ENCODE data around the gene PPP1R16B. TPM values are rescaled to one million over a fixed set of nuclear protein-coding genes. Genes with fewer than 3 reads are reported as not detected.
A peak's percentile ranks its signal among the peaks of the same experiment; 100 is the strongest.

The PPP1R16B gene
- total and polyA plus RNA-seq, 2 of the 8 experiments (the other 6 are each of a cell fraction or from before 2014, with no cell fraction given): 2.6 to 8.9 TPM

- Histone ChIP-seq H3K4me2 (ENCODE audit: insufficient read depth in 1 of 2, low read depth in 2 of 2, low read length in 2 of 2) (0 out of 4 replicates have a peak overlapping the region, but pooled peaks of 1 of the 2 experiments have one; percentile 23), H3K79me1 (ENCODE audit: low read depth, low read length) (peaks cover 31% of the 10 kb centered on the region), H3K23ac (ENCODE audit: insufficient read length) (no peak overlapping the region), H3K56ac (replicated peaks; ENCODE audit: insufficient read length, low read depth, low read length) (no peak overlapping the region), H2BK5ac (ENCODE audit: low read depth, low read length) (no peak overlapping the region), H3K27ac (ENCODE audit: low read depth, low read length) (no peak overlapping the region), H2BK15ac (ENCODE audit: low read length) (no peak overlapping the region), H3K9ac (replicated peaks in 1 of 4; ENCODE audit: extremely low read depth in 1 of 4, low read depth in 3 of 4, low read length in 3 of 4) (no peak overlapping the region; a peak in 1 of 7 replicates), H3K14ac (ENCODE audit: insufficient read length) (no peak overlapping the region), H2BK120ac (replicated peaks; ENCODE audit: low read depth, low read length) (no peak overlapping the region), H3K27me3 (replicated peaks in 1 of 4; ENCODE audit: control insufficient read depth in 3 of 4, extremely low read depth in 1 of 4, insufficient read depth in 3 of 4, low read length in 3 of 4) (no peaks in the 10 kb centered on the region), H4K8ac (ENCODE audit: extremely low read depth, insufficient read depth, low read length) (no peak overlapping the region), H2BK12ac (ENCODE audit: low read depth, low read length) (no peak overlapping the region), H2AK5ac (ENCODE audit: low read depth, low read length) (no peak overlapping the region), H4K91ac (replicated peaks; ENCODE audit: insufficient read length, low read length) (no peak overlapping the region), H4K20me1 (replicated peaks in 1 of 2; ENCODE audit: control insufficient read depth in 1 of 2, insufficient read depth in 2 of 2, low read length in 2 of 2) (peaks cover 28 to 33% of the 10 kb centered on the region in 2 experiments), H3K4me3 (ENCODE audit: extremely low read depth in 1 of 4, insufficient read depth in 2 of 4, low read depth in 3 of 4, low read length in 4 of 4) (no peak overlapping the region), H4K5ac (ENCODE audit: insufficient read length, low read depth, low read length) (no peak overlapping the region), H3K36me3 (ENCODE audit: control insufficient read depth in 2 of 4, insufficient read depth in 4 of 4, low read length in 3 of 4) (peaks cover 0 to 14% (median 2%) of the 10 kb centered on the region in 4 experiments; a peak in 3 of 8 replicates), H2AFZ (ENCODE audit: low read length) (no peak overlapping the region), H3K9me3 (ENCODE audit: insufficient read depth in 2 of 2, low read depth in 1 of 2, low read length in 1 of 2) (no peaks in the 10 kb centered on the region), H3K18ac (ENCODE audit: extremely low read depth, low read length) (no peak overlapping the region), H3K79me2 (ENCODE audit: control insufficient read depth in 1 of 2, insufficient read depth in 2 of 2, low read length in 2 of 2) (peaks cover 64 to 99% of the 10 kb centered on the region in 2 experiments), H3K23me2 (ENCODE audit: low read depth, low read length) (peaks cover 6% of the 10 kb centered on the region), H3K4ac (replicated peaks; ENCODE audit: insufficient read length, low read depth, low read length) (no peak overlapping the region), H3K4me1 (replicated peaks in 1 of 4; ENCODE audit: control insufficient read depth in 3 of 4, insufficient read depth in 4 of 4, low read length in 3 of 4) (peaks cover 6 to 12% (median 9%) of the 10 kb centered on the region in 4 experiments), H2BK20ac (ENCODE audit: low read length) (no peak overlapping the region)
- ChIA-PET CTCF (ENCODE audit: partially characterized antibody) (interaction anchor here (1.1 to 1.4 kb wide), 4 partner anchors 10 to 344 kb away, joined by 3 to 5 read pairs (median 3); no protein-coding TSS in a partner anchor), POLR2A (ENCODE audit: partially characterized antibody) (interaction anchor here (0.9 to 2.1 kb wide), 3 partner anchors 8 to 10 kb away, joined by 3 to 6 read pairs (median 3); no protein-coding TSS in a partner anchor)
- FAIRE-seq: no peak
- TF ChIP-seq TCF12 (IDR thresholded peaks at IDR 0.05; ENCODE audit: low read depth, low read length): no peak
- TF ChIP-seq POLR2A (IDR thresholded peaks at IDR 0.05; ENCODE audit: control extremely low read depth in 1 of 2, low read depth in 2 of 2, low read length in 2 of 2): no peak
- TF ChIP-seq SP1 (IDR thresholded peaks at IDR 0.05; ENCODE audit: low read depth, low read length): no peak
- TF ChIP-seq SIX5 (IDR thresholded peaks at IDR 0.05; ENCODE audit: low read depth, low read length): no peak
- TF ChIP-seq BACH1 (IDR thresholded peaks at IDR 0.05; ENCODE audit: low read length): no peak
- TF ChIP-seq JUND (IDR thresholded peaks at IDR 0.05; ENCODE audit: low read length): no peak
- TF ChIP-seq TAF7 (optimal IDR thresholded peaks at IDR 0.05; ENCODE audit: borderline replicate concordance, low read depth, low read length): no peak
- TF ChIP-seq CEBPB (IDR thresholded peaks at IDR 0.05; ENCODE audit: low read depth, low read length): peak; percentile 10; the same call in 1 of the 2 replicates
- no peak for DNase-seq (ENCODE audit: low read depth in 1 of 2, low spot score in 2 of 2)
- WGBS, 2 experiments (ENCODE audit: extremely low coverage in 1 of 2, insufficient coverage in 1 of 2, insufficient read length in 1 of 2, insufficient replicate concordance in 2 of 2, low coverage in 1 of 2, low lambda C conversion rate in 2 of 2, missing lambda C conversion rate in 1 of 2): 77% methylated on average over 9 of the region's 9 CpGs; no CpG with 5 or more reads in 1 of the 2 experiments
Observed at GRCh38 chr20:38932457-38933120, 127.1 kb downstream of the PPP1R16B start.
